Neural crest cell (in vitro differentiated cells): Measurements from ENCODE around the gene ARHGAP26. TPM values are rescaled to one million over a fixed set of nuclear protein-coding genes. Genes with fewer than 3 reads are reported as not detected.

Experiments used
- DNase-seq: peaks from one replicate; pipeline ENCODE4 v3.0.0; 2021; ENCODE audit warnings: low read depth, mixed read lengths, low spot score
- H3K27ac Mint-ChIP-seq: one replicate; pipeline ENCODE4 v1.8.0; 2021; ENCODE audit warnings: mild to moderate bottlenecking, mixed read lengths; ENCODE audit not compliant: unreplicated experiment
- H3K27me3 Mint-ChIP-seq: 2 replicates; pipeline ENCODE4 v1.8.0; 2021; ENCODE audit warnings: low read depth, mild to moderate bottlenecking, mixed read lengths
- H3K36me3 Mint-ChIP-seq: 2 replicates; pipeline ENCODE4 v1.8.0; 2021; ENCODE audit warnings: low read depth, mild to moderate bottlenecking, mixed read lengths
- H3K4me1 Mint-ChIP-seq: 2 replicates; pipeline ENCODE4 v1.8.0; 2021; ENCODE audit warnings: mixed read lengths
- H3K4me3 Mint-ChIP-seq: one replicate; pipeline ENCODE4 v1.8.0; 2021; ENCODE audit warnings: mild to moderate bottlenecking, mixed read lengths
- H3K9me3 Mint-ChIP-seq: 2 replicates; pipeline ENCODE4 v1.8.0; 2021; ENCODE audit warnings: mixed read lengths
- total RNA-seq: library from RNA; stranded (reverse); gene quantifications from 2 replicates; pipeline ENCODE4 v1.2.1, GENCODE V29; 2021
- TF ChIP-seq, protein P1 (sequence below): fragments of 200-600 bp; sonication (generic); conservative IDR thresholded peaks from 2 replicates; pipeline ENCODE4 v1.5.0; 2021; ENCODE audit warnings: antibody characterized with exemption, mild to moderate bottlenecking

The ARHGAP26 gene
- total RNA-seq, 1 donor from 2014 or later: 5.5 TPM

DNA sequence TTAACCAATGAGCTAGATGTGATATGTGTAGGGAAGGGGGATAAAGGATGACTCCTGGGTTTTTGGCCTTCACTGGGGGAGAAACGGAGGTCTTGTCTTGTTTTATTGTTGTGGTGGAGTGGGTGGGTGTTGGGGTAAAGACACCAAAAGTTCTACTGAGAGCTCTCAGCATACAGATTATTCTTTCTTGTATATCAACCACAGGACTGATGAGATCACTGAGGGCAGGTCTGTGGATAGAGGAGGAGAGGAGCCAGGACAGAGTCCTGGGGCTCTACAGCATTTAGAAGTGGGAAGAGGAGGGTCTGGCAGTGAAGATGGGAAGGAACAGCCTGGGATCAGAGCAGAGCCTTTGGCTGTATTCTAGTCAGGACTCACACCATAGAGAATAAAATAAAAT, 310.8 kb downstream of the ARHGAP26 start:
- Mint-ChIP-seq H3K27me3 (no peaks in the 10 kb centered on the region), H3K36me3 (no peaks in the 10 kb centered on the region), H3K4me1 (no peaks in the 10 kb centered on the region), H3K27ac (no peak overlapping the region), H3K4me3 (no peak overlapping the region), H3K9me3 (no peaks in the 10 kb centered on the region)
- no peak for DNase-seq
- TF ChIP-seq, protein P1, sequence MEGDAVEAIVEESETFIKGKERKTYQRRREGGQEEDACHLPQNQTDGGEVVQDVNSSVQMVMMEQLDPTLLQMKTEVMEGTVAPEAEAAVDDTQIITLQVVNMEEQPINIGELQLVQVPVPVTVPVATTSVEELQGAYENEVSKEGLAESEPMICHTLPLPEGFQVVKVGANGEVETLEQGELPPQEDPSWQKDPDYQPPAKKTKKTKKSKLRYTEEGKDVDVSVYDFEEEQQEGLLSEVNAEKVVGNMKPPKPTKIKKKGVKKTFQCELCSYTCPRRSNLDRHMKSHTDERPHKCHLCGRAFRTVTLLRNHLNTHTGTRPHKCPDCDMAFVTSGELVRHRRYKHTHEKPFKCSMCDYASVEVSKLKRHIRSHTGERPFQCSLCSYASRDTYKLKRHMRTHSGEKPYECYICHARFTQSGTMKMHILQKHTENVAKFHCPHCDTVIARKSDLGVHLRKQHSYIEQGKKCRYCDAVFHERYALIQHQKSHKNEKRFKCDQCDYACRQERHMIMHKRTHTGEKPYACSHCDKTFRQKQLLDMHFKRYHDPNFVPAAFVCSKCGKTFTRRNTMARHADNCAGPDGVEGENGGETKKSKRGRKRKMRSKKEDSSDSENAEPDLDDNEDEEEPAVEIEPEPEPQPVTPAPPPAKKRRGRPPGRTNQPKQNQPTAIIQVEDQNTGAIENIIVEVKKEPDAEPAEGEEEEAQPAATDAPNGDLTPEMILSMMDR: no peak

DNA sequence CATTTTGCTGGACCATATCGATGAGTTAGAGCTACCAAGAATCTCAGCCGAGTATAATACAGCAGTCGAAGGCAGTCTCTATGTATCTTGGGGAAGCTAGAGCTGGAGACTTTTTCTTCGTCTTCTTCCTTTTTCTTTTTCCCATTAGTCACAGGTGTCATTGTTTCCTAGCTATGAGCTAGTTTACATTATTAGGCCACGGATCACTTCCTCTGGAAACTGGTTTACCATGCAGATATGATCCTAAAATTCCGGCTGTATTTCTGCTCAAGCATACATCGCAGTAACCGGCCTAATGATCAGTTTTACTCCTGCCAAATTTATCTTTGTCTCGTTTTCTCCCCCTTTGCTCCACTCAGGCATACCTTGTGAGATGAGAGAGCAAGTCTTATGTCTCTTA, 312.8 kb downstream of the ARHGAP26 start:
- Mint-ChIP-seq H3K4me1 (no peaks in the 10 kb centered on the region), H3K36me3 (no peaks in the 10 kb centered on the region), H3K4me3 (no peak overlapping the region), H3K27ac (no peak overlapping the region), H3K9me3 (no peaks in the 10 kb centered on the region), H3K27me3 (no peaks in the 10 kb centered on the region)
- no peak for DNase-seq
- TF ChIP-seq, protein P1: no peak

DNA sequence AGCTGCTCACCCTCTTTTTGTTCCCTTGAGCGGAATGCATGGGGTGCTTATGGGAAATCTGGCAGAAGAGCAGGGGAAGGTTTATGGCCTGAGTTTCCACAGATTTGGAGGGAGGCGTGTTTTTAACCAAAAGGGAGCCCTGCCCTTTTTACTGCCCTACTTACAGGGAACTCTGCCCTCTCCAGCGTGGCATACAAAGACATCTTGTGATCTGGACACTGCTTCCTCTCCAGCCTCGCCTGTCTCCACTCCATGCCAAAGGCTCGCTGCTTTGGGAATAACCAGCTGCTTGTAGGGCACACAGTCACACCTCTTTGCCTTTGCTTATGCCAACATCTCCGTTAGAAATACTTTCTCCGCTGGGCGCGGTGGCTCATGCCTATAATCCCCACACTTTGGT, 314.2 kb downstream of the ARHGAP26 start:
- Mint-ChIP-seq H3K36me3 (no peaks in the 10 kb centered on the region), H3K9me3 (no peaks in the 10 kb centered on the region), H3K27ac (no peak overlapping the region), H3K27me3 (no peaks in the 10 kb centered on the region), H3K4me1 (no peaks in the 10 kb centered on the region), H3K4me3 (no peak overlapping the region)
- TF ChIP-seq, protein P1: no peak
- no peak for DNase-seq

DNA sequence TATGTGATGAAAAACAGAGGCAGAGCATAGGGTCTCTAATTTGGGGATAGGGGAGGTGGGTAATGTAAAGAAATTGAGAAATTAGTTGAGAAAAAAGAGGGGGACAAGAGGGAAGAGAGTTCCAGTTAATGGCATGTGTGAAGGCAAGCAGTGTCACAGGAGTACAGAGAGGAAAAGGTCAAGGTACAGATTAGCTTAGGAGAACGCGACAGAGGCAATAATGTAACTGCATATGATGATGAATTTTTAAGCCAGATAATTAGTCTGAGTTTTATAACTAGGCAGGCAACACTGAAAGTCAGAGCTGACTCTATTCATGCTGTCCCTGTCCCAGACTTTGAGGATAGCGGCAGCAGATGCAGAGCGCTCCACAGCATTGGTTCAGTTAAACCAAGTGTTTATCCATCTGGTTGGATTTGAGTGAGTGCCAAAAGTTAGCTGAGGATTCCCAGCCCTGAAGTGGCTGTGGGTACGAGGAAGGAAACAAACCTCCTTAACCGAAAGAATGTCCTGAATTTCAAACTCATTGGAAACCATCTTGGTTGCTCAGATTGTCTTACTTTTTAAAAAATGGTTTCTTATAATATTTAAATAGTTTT, 315.2 kb downstream of the ARHGAP26 start:
- Mint-ChIP-seq H3K27me3 (no peaks in the 10 kb centered on the region), H3K9me3 (peaks cover 3% of the 10 kb centered on the region), H3K36me3 (no peaks in the 10 kb centered on the region), H3K27ac (no peak overlapping the region), H3K4me1 (no peaks in the 10 kb centered on the region), H3K4me3 (no peak overlapping the region)
- TF ChIP-seq, protein P1: no peak
- DNase-seq: no peak

DNA sequence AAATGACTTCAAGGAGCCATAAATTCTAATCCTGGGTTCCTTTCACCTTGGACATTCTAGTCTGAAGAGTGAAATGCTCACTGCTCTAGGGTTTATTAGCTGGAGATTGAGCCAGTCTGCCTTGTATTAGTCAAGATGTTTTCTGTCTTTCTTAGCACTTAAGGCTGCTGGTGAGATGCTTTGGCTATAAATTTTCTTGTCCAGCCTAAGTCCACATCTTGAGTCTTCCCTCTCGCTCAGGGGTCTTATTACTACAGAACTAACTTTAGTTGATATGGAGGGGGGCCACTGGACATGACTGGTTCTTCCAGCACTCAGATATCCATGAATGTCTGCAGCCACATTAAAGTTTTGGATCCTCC, 316.4 kb downstream of the ARHGAP26 start:
- Mint-ChIP-seq H3K27ac (no peak overlapping the region), H3K4me1 (no peaks in the 10 kb centered on the region), H3K9me3 (peaks cover 3% of the 10 kb centered on the region), H3K4me3 (no peak overlapping the region), H3K27me3 (no peaks in the 10 kb centered on the region), H3K36me3 (no peaks in the 10 kb centered on the region)
- no peak for DNase-seq
- TF ChIP-seq, protein P1: no peak
